ENCODE measurements around the gene HYAL2.

DNA sequence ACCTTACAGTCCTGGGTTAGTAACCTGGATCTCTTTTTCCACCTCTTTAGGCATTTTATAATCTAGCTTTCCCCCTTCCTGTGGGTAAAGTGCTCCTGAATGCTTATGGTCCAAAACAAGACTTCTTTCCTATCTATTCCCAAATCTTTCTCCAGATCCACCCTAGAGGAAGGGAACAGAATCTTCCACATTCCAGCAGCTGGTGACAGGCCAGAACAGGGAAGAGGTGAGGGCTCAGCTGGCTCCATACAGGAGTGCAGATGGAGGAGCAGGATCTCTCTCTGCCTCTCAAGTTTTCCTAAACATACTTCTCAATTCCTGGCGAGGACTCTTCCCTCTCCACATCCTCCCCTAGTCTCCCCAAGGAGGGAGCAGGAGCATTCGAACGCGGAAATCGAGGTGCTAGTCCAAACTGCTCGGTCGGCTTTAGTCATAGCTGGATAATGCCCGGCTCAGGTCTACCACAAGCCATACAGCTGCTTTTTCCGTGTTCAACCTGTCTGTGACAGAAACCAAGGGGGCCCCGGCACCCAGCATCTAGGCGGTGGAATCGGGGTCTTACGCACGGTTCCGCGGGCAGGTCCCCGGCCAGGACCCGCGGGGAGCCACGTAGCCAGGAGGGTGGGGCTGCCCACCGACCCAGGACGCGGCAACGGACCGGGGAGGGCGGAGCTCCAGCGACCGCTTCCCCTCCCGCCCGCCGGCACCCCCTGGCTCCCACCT lies 14.1 kb upstream of the HYAL2 start:
- TF ChIP-seq, protein P1, sequence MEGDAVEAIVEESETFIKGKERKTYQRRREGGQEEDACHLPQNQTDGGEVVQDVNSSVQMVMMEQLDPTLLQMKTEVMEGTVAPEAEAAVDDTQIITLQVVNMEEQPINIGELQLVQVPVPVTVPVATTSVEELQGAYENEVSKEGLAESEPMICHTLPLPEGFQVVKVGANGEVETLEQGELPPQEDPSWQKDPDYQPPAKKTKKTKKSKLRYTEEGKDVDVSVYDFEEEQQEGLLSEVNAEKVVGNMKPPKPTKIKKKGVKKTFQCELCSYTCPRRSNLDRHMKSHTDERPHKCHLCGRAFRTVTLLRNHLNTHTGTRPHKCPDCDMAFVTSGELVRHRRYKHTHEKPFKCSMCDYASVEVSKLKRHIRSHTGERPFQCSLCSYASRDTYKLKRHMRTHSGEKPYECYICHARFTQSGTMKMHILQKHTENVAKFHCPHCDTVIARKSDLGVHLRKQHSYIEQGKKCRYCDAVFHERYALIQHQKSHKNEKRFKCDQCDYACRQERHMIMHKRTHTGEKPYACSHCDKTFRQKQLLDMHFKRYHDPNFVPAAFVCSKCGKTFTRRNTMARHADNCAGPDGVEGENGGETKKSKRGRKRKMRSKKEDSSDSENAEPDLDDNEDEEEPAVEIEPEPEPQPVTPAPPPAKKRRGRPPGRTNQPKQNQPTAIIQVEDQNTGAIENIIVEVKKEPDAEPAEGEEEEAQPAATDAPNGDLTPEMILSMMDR (IDR thresholded peaks at IDR 0.05; ENCODE audit: poor library complexity, severe bottlenecking) = no peak
- TF ChIP-seq TAF1 (IDR thresholded peaks at IDR 0.05; ENCODE audit: low read depth) = no peak

Measured in neural cell (in vitro differentiated cells).